ENCODE measurements around the gene CCDC178. TPM values are rescaled to one million over a fixed set of nuclear protein-coding genes. Genes with fewer than 3 reads are reported as not detected.
"Not testable (repeated sequence)": the region's sequence is repeated elsewhere in the genome, so short reads cannot be mapped to it uniquely, and the experiment has no call there.

The CCDC178 gene
- polyA plus RNA-seq, 1 experiment, result not detected

DNA sequence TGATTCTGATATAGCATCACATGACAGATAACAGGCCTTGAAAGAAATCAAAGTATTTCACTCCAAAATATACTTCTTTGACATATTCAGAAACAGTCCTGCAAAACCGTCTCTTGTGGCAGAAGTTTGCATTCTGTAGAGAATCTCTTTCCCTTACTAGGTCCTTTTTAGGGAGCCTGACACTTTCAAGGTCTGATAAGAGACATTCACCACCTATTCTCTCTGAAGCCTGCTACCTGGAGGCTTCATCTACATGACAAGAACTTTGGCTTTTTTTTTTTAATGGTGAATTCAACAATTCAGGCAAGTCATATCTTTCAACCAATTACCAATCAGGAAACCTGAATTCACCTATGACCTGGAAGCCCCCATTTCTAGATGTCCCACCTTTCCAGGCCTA lies 83.8 kb downstream of the CCDC178 start:
- no peak for DNase-seq (ENCODE audit: low read depth, low spot score)
- Histone ChIP-seq H3K27me3 (ENCODE audit: control insufficient read depth, insufficient read depth, low read length) (no peaks in the 10 kb centered on the region), H3K4me3 (ENCODE audit: low read depth, low read length) (no peak overlapping the region), H3K27ac (ENCODE audit: low read depth, low read length) (no peak overlapping the region), H3K9me3 (ENCODE audit: control insufficient read depth, insufficient read depth, low read length) (no peaks in the 10 kb centered on the region)
- ChIA-PET POLR2A (no interaction called here), CTCF (no interaction called here)
- TF ChIP-seq, protein P1, sequence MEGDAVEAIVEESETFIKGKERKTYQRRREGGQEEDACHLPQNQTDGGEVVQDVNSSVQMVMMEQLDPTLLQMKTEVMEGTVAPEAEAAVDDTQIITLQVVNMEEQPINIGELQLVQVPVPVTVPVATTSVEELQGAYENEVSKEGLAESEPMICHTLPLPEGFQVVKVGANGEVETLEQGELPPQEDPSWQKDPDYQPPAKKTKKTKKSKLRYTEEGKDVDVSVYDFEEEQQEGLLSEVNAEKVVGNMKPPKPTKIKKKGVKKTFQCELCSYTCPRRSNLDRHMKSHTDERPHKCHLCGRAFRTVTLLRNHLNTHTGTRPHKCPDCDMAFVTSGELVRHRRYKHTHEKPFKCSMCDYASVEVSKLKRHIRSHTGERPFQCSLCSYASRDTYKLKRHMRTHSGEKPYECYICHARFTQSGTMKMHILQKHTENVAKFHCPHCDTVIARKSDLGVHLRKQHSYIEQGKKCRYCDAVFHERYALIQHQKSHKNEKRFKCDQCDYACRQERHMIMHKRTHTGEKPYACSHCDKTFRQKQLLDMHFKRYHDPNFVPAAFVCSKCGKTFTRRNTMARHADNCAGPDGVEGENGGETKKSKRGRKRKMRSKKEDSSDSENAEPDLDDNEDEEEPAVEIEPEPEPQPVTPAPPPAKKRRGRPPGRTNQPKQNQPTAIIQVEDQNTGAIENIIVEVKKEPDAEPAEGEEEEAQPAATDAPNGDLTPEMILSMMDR (IDR thresholded peaks at IDR 0.05; ENCODE audit: low read depth, low read length), result no peak

DNA sequence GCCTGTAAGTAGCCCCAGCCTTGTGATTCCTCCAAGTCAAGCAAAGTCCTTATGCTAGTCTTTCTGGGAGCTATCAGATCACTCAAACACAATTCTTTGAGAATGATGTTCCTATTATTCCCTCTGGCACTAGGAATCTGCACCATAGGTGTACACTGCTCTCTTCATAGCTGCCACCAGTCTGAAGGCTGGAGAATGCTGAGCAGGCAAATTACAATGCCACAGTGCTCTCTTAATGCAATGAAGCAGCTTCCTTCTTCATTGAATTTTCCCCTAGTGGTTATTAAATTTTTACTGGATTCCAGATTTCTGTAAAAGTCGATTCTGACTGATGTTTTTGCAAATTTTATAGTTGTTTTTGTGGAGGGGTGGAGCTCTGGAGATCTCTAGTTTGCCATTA lies 84.8 kb downstream of the CCDC178 start:
- Histone ChIP-seq H3K9me3 (ENCODE audit: control insufficient read depth, insufficient read depth, low read length) (no peaks in the 10 kb centered on the region), H3K27ac (ENCODE audit: low read depth, low read length) (no peak overlapping the region), H3K4me3 (ENCODE audit: low read depth, low read length) (no peak overlapping the region), H3K27me3 (ENCODE audit: control insufficient read depth, insufficient read depth, low read length) (no peaks in the 10 kb centered on the region)
- POLR2A ChIA-PET, result no interaction called here
- TF ChIP-seq, protein P1 (IDR thresholded peaks at IDR 0.05; ENCODE audit: low read depth, low read length), result no peak
- CTCF ChIA-PET, result no interaction called here
- DNase-seq (ENCODE audit: low read depth, low spot score), result no peak

DNA sequence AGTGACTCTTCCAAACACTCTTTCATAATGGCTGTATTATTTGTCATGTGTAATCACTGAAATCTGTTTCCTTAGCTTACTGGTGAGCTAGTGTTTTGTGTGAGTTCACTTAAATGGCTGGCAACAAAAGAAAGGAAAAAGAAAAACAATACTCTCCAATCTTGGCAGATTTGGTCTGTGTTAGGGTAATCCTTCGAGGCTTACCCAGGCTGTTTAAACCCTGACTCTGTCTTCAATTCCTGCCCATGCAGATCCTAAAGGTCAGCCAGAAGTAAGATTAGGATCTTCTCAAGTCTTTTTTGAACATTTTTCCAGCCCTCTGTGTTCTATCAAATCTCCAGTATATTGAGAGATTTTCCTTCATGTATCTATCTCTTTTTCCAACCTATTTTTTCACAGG lies 85.3 kb downstream of the CCDC178 start:
- POLR2A ChIA-PET, result no interaction called here

DNA sequence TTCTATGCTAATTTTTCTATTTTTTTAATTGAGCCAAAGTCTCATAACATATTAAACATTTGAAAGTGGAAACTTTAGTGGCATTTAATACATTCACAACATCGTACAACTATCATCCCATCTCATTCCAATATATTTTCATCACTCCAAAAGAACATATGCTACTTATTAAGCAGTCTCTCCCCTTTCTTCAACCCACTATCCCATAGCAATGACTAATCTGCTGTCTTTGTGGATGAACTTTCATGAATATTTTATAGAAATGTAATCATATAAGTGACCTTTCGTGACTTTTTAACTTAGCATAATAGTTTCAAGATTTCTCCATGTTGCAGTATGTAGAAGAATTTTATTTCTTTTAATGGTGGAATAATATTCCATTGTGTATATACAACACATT lies 90.3 kb downstream of the CCDC178 start:
- Histone ChIP-seq H3K4me3 (ENCODE audit: low read depth, low read length) (no peak overlapping the region), H3K27me3 (ENCODE audit: control insufficient read depth, insufficient read depth, low read length) (no peaks in the 10 kb centered on the region), H3K27ac (ENCODE audit: low read depth, low read length) (no peak overlapping the region), H3K9me3 (ENCODE audit: control insufficient read depth, insufficient read depth, low read length) (no peaks in the 10 kb centered on the region)
- TF ChIP-seq, protein P1 (IDR thresholded peaks at IDR 0.05; ENCODE audit: low read depth, low read length), result no peak
- DNase-seq (ENCODE audit: low read depth, low spot score), result no peak
- ChIA-PET CTCF (no interaction called here), POLR2A (no interaction called here)

More for the DNA sequence above, 85.3 kb downstream of the CCDC178 start:
- Histone ChIP-seq H3K27ac (ENCODE audit: low read depth, low read length) (no peak overlapping the region), H3K9me3 (ENCODE audit: control insufficient read depth, insufficient read depth, low read length) (no peaks in the 10 kb centered on the region), H3K4me3 (ENCODE audit: low read depth, low read length) (no peak overlapping the region), H3K27me3 (ENCODE audit: control insufficient read depth, insufficient read depth, low read length) (no peaks in the 10 kb centered on the region)
- DNase-seq (ENCODE audit: low read depth, low spot score), result no peak
- CTCF ChIA-PET, result no interaction called here
- TF ChIP-seq, protein P1 (IDR thresholded peaks at IDR 0.05; ENCODE audit: low read depth, low read length), result no peak

DNA sequence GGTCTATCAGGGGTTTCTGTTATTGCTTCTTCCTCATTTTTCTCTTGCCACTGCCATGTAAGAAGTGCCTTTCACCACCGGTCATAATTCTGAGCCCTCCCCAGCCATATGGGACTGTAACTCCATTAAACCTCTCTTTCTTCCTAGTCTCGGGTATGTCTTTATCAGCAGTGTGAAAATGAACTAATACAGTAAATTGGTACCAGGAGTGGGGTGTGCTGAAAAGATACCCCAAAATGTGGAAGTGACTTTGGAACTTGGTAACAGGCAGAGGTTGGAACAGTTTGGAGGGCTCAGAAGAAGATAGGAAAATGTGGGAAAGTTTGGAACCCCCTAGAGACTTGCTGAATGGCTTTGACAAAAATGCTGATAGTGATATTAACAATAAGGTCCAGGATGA lies 100.8 kb downstream of the CCDC178 start:
- CTCF ChIA-PET; DNase-seq (ENCODE audit: low read depth, low spot score): not testable (repeated sequence)

DNA sequence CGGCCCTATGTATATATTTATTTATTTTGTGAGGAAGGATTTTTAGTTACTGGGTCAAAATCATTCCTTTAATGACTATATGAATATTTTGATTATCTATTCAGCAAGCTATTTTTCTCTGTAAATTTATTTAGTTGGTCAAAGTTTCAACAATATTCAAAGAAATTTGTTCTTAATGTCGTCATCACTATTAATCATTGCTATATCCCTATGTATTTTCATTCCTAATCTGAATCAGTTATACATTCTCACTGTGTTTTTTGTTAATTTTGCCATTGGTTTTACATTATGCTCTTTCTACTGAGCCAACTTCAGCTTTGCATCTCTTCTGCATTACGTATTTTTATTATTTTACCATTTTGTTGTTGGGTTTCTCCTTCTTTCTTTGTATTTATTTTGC lies 105.7 kb downstream of the CCDC178 start:
- TF ChIP-seq, protein P1 (IDR thresholded peaks at IDR 0.05; ENCODE audit: low read depth, low read length), result no peak
- no peak for DNase-seq (ENCODE audit: low read depth, low spot score)
- Histone ChIP-seq H3K4me3 (ENCODE audit: low read depth, low read length) (no peak overlapping the region), H3K27me3 (ENCODE audit: control insufficient read depth, insufficient read depth, low read length) (no peaks in the 10 kb centered on the region), H3K27ac (ENCODE audit: low read depth, low read length) (no peak overlapping the region), H3K9me3 (ENCODE audit: control insufficient read depth, insufficient read depth, low read length) (no peaks in the 10 kb centered on the region)
- ChIA-PET CTCF (no interaction called here), POLR2A (no interaction called here)

More for the DNA sequence above, 100.8 kb downstream of the CCDC178 start:
- H3K4me3 ChIP-seq (ENCODE audit: low read depth, low read length); H3K27me3 ChIP-seq (ENCODE audit: control insufficient read depth, insufficient read depth, low read length); POLR2A ChIA-PET; H3K9me3 ChIP-seq (ENCODE audit: control insufficient read depth, insufficient read depth, low read length); H3K27ac ChIP-seq (ENCODE audit: low read depth, low read length): not testable (repeated sequence)

Measured in AG04450 (cell line).